Transverse colon (tissue), 4 donors: ENCODE measurements around the gene PHKA2. TPM values are rescaled to one million over a fixed set of nuclear protein-coding genes. Genes with fewer than 3 reads are reported as not detected.

ENCODE experiments used
- DNase-seq: peaks from one replicate; pipeline ENCODE4 v3.0.0-alpha.2; 2019
- H3K27ac ChIP-seq, 4 donors: fragments of 200-600 bp; sonication (generic); 2 replicates each; pipeline ENCODE4 v1.5.1; 2016 to 2018; ENCODE audit warnings: inconsistent platforms in 4 of 4
- H3K27me3 ChIP-seq: fragments of 200-600 bp; sonication (generic); 2 replicates; pipeline ENCODE4 v1.5.1; 2017; ENCODE audit warnings: inconsistent platforms
- H3K36me3 ChIP-seq, 4 donors: fragments of 200-600 bp; sonication (generic); 2 replicates each; pipeline ENCODE4 v1.5.1; 2017 to 2019; ENCODE audit warnings: inconsistent platforms in 4 of 4
- H3K4me1 ChIP-seq, 4 donors: fragments of 200-600 bp; sonication (generic); 2 replicates each; pipeline ENCODE4 v1.5.1; 2017 to 2020; ENCODE audit warnings: inconsistent platforms in 4 of 4
- H3K4me3 ChIP-seq, 4 donors: fragments of 200-600 bp; sonication (generic); 1 replicate in 1 of 4; 2 replicates in 3 of 4; pipeline versions ENCODE4 v1.5.1 to v1.6.1; 2017 to 2019; ENCODE audit warnings: inconsistent platforms in 4 of 4
- H3K9me3 ChIP-seq, 2 donors: fragments of 200-600 bp; sonication (generic); 2 replicates each; pipeline ENCODE4 v1.5.1; 2017 to 2019; ENCODE audit warnings: inconsistent platforms in 2 of 2
- EP300 ChIP-seq: sonication (generic); formaldehyde crosslinking; IDR thresholded peaks from one replicate; pipeline ENCODE4 v1.6.1; 2017; ENCODE audit warnings: antibody characterized with exemption, low read depth
- POLR2A ChIP-seq: fragments of 450-650 bp; IDR thresholded peaks from one replicate; pipeline ENCODE4 v1.6.1; 2016; ENCODE audit warnings: antibody characterized with exemption, mild to moderate bottlenecking, moderate library complexity
- POLR2AphosphoS5 ChIP-seq, 3 donors: sonication (generic); formaldehyde crosslinking; IDR thresholded peaks; one replicate each; pipeline ENCODE4 v1.6.1; 2016; ENCODE audit warnings: antibody characterized with exemption in 3 of 3
- WGBS, 2 donors: methylation state at CpG; one replicate each; pipeline ENCODE4 v1.1.5; 2018; ENCODE audit warnings: low coverage in 1 of 2; 5-methylcytosine and 5-hydroxymethylcytosine counted together
- in situ Hi-C, 4 donors: fragments of 200-750 bp; cut with MboI; loops; one replicate each; pipeline versions ENCODE4 v1.15.0 to v1.15.1; 2017; ENCODE audit warnings: low sequenced_read_pairs in 3 of 4, low pct_ligation_motif_present in 1 of 4, low pct_unique_long_range_greater_than_20kb in 1 of 4
- intact Hi-C: fragments of 100-400 bp; cut with DNase I; formaldehyde crosslinking; loops from one replicate; pipeline ENCODE4 v1.15.1; 2023; ENCODE audit warnings: low total_unique reads
- total RNA-seq, 4 donors: library from RNA; depleted of rRNA; stranded (reverse); fragments of >200 nt; gene quantifications; one replicate each; pipeline ENCODE4 v1.1.0, GENCODE V29; 2016
- TF ChIP-seq, protein P1 (sequence below), 5 experiments: fragments of 200-600 bp in 3 of 5; fragments of 450-650 bp in 2 of 5; sonication (generic) in 3 of 5; IDR thresholded peaks; 1 replicate in 2 of 5; 2 replicates in 3 of 5; pipeline ENCODE4 v1.5.1; 2016 to 2017; ENCODE audit warnings: antibody characterized with exemption in 5 of 5, inconsistent platforms in 3 of 5, mild to moderate bottlenecking in 2 of 5, moderate library complexity in 1 of 5

The PHKA2 gene
- total RNA-seq, 4 donors from 2014 or later: 23.8 to 46.4 (median 30.4) TPM

DNA sequence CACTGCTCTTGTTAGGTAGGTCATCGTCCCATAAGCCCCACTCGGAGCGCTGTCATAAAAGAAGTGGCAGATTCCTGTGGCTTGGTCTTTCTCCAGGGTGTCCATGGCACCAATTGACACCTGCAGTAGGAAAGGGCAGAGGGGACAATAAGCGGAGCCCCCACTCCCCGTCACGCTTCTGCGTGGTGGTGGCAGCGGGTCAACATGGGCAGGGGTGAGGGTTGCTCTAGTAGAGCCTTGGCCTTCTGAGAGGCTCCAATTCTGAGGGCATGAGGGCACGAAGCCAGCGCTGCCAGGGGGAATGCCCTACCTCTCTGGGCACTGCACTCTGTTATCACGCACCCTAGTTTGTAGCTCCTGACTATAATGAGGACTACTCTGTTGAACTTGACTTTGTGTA lies 90.4 kb downstream of the PHKA2 start:
- Histone ChIP-seq H3K9me3 (no peaks in the 10 kb centered on the region), H3K27ac (no peak overlapping the region), H3K4me1 (no peaks in the 10 kb centered on the region), H3K4me3 (no peak overlapping the region), H3K36me3 (no peaks in the 10 kb centered on the region), H3K27me3 (no peaks in the 10 kb centered on the region)
- intact Hi-C loops: no loop called here
- in situ Hi-C loops: loop anchor here in 3 of 4 donors (25.0 kb wide), 1 partner anchor 481 kb away; no protein-coding TSS in a partner anchor
- WGBS, 2 donors: 97% methylated on average over 10 of the region's 11 CpGs; no CpG with 5 or more reads in 1 of the 2 donors
- no peak for DNase-seq
- no peak for TF ChIP-seq EP300
- TF ChIP-seq, protein P1, sequence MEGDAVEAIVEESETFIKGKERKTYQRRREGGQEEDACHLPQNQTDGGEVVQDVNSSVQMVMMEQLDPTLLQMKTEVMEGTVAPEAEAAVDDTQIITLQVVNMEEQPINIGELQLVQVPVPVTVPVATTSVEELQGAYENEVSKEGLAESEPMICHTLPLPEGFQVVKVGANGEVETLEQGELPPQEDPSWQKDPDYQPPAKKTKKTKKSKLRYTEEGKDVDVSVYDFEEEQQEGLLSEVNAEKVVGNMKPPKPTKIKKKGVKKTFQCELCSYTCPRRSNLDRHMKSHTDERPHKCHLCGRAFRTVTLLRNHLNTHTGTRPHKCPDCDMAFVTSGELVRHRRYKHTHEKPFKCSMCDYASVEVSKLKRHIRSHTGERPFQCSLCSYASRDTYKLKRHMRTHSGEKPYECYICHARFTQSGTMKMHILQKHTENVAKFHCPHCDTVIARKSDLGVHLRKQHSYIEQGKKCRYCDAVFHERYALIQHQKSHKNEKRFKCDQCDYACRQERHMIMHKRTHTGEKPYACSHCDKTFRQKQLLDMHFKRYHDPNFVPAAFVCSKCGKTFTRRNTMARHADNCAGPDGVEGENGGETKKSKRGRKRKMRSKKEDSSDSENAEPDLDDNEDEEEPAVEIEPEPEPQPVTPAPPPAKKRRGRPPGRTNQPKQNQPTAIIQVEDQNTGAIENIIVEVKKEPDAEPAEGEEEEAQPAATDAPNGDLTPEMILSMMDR (IDR thresholded peaks at IDR 0.05): no peak
- TF ChIP-seq POLR2AphosphoS5 (IDR thresholded peaks at IDR 0.05): no peak
- TF ChIP-seq POLR2A: no peak

DNA sequence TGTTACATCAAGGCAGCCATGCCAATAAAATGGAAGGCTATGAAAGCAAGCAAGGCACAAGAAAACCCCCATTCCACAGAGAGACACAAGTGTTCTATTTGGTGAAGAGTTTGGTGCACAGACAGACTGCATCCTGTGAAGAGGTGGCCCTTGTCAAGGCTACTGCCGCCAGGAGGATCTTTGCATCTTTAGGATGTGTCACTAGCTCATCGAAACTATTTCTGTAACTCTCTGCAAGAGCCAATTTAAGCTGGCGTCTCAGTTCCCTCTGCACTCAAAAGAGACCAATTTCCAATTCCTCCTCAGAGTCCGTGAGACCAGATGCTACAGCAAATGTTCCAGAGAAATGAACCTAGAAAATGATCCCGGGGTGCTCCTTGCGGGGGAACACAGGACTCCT lies 91.0 kb downstream of the PHKA2 start:
- Histone ChIP-seq H3K27ac (no peak overlapping the region), H3K36me3 (no peaks in the 10 kb centered on the region), H3K4me1 (no peaks in the 10 kb centered on the region), H3K27me3 (no peaks in the 10 kb centered on the region), H3K4me3 (no peak overlapping the region), H3K9me3 (no peaks in the 10 kb centered on the region)
- WGBS, 2 donors: 88% methylated on average over 6 of the region's 6 CpGs; no CpG with 5 or more reads in 1 of the 2 donors
- in situ Hi-C loops (loop anchor here in 3 of 4 donors (25.0 kb wide), 1 partner anchor 481 kb away; no protein-coding TSS in a partner anchor), intact Hi-C loops (no loop called here)
- DNase-seq: no peak
- TF ChIP-seq, protein P1 (IDR thresholded peaks at IDR 0.05): no peak
- no peak for TF ChIP-seq POLR2AphosphoS5 (IDR thresholded peaks at IDR 0.05)
- no peak for TF ChIP-seq POLR2A
- no peak for TF ChIP-seq EP300

DNA sequence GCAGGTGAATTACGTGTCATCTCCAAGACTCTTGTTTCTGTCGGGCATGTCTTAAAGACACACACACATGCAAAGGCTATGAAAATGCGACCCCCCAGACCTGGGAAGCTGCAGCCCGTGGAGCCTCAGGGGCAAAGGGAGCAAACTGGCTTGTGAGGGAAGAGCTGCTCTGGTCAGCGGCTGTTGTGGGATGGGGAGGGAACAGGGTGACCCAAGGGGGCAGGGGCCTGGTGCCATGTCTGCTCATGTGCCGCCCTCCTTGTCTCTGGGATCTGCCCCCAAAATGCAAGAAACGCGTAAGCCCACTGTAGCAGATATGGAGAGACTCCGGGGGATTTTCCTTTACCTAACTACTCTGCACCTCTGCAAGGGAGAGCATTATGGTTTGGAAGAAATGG lies 92.4 kb downstream of the PHKA2 start:
- Histone ChIP-seq H3K27me3 (no peaks in the 10 kb centered on the region), H3K4me3 (no peak overlapping the region), H3K9me3 (no peaks in the 10 kb centered on the region), H3K27ac (no peak overlapping the region), H3K36me3 (no peaks in the 10 kb centered on the region), H3K4me1 (peaks cover 0 to 11% (median 4%) of the 10 kb centered on the region in 4 donors)
- TF ChIP-seq POLR2A (no peak), POLR2AphosphoS5 (IDR thresholded peaks at IDR 0.05) (no peak), EP300 (no peak)
- TF ChIP-seq, protein P1 (IDR thresholded peaks at IDR 0.05): no peak
- no peak for DNase-seq
- in situ Hi-C loops (loop anchor here in 3 of 4 donors (25.0 kb wide), 1 partner anchor 479 kb away; no protein-coding TSS in a partner anchor), intact Hi-C loops (no loop called here)
- WGBS, 2 donors: 90% methylated on average over 9 of the region's 9 CpGs; no CpG with 5 or more reads in 1 of the 2 donors

DNA sequence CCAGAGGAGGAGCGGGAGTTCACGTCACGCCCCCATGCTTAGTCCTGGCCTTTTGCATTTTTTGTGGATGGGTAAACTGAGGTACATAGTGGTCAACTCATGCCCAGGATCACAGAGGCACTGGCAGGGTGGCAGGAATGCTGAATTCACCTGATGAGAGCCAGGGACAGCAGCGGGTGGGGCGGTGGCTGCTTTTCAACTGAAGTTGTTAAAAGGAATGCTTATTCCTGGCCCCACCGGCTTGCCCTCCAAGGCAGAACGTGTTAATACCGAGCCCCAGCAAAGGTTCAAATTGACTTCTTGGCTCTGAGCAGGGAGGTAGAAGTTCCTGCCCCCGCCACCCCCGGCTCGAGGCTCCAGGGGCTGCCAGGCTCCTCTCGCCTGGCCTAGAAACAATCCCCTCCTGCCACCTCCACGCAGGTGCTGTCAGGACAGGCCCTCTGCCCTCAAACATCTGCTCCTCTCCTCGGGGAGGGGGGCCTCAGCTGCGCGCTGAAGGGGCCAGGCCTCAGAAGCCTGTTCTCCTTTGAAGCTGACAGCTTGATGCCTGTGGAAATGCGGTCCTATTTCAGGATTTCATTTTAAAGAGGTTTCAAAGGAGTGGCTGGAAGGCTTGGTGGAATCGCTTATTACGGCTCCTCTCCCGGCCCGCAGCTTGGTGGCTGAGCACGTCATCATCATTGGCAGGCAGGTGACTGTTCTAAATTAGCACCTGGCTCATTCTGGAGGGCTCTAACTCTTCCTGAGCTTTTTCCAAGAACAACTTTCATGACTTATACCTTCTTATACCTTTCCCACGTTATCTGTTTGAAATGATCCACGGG lies 93.0 kb downstream of the PHKA2 start:
- H3K4me1 ChIP-seq: peaks cover 0 to 14% (median 6%) of the 10 kb centered on the region in 4 donors
- H3K9me3 ChIP-seq: no peaks in the 10 kb centered on the region
- H3K27me3 ChIP-seq: no peaks in the 10 kb centered on the region
- 87% methylated on average over 23 of the region's 24 CpGs; no CpG with 5 or more reads in 1 of the 2 donors for WGBS, 2 donors
- DNase-seq: no peak
- intact Hi-C loops: no loop called here
- no peak overlapping the region for H3K27ac ChIP-seq
- no peaks in the 10 kb centered on the region for H3K36me3 ChIP-seq
- H3K4me3 ChIP-seq: no peak overlapping the region
- in situ Hi-C loops: loop anchor here in 3 of 4 donors (25.0 kb wide), 1 partner anchor 479 kb away; no protein-coding TSS in a partner anchor
- TF ChIP-seq POLR2AphosphoS5 (IDR thresholded peaks at IDR 0.05): no peak
- TF ChIP-seq EP300: no peak
- TF ChIP-seq, protein P1 (IDR thresholded peaks at IDR 0.05): no peak
- no peak for TF ChIP-seq POLR2A
